K562 (cell line): Measurements from ENCODE around the gene ZBTB9. TPM values are rescaled to one million over a fixed set of nuclear protein-coding genes. Genes with fewer than 3 reads are reported as not detected.

Experiments
- CHAMP1 ChIP-seq: fragments of 450-650 bp; IDR thresholded peaks from 2 replicates; pipeline ENCODE4 v1.6.1; 2016; ENCODE audit warnings: mild to moderate bottlenecking
- ESRRB ChIP-seq: fragments of 250-450 bp; sonication (Bioruptor Pico); IDR thresholded peaks from 2 replicates; pipeline ENCODE4 v1.5.0; 2020; ENCODE audit warnings: mild to moderate bottlenecking, moderate library complexity, borderline replicate concordance
- LEF1 ChIP-seq: fragments of 450-650 bp; IDR thresholded peaks from 2 replicates; pipeline ENCODE4 v1.6.1; 2016; ENCODE audit warnings: mild to moderate bottlenecking
- MTA3 ChIP-seq: fragments of 450-650 bp; formaldehyde crosslinking; IDR thresholded peaks from 2 replicates; pipeline ENCODE4 v1.6.1; 2017; ENCODE audit warnings: mild to moderate bottlenecking, borderline replicate concordance
- OTX1 ChIP-seq: fragments of 450-650 bp; formaldehyde crosslinking; IDR thresholded peaks from 2 replicates; pipeline ENCODE4 v1.4.0; 2022; ENCODE audit warnings: mild to moderate bottlenecking
- PKNOX1 ChIP-seq: fragments of 450-650 bp; IDR thresholded peaks from 2 replicates; pipeline ENCODE4 v1.6.1; 2016
- PRMT5 ChIP-seq: sonication (generic); formaldehyde crosslinking; IDR thresholded peaks from 2 replicates; pipeline ENCODE4 v1.5.0; 2020; ENCODE audit warnings: missing genetic modification reagents
- RB1 ChIP-seq: fragments of 450-650 bp; IDR thresholded peaks from 2 replicates; pipeline ENCODE4 v1.6.1; 2017; ENCODE audit warnings: low read depth, mild to moderate bottlenecking
- RNF219 ChIP-seq: fragments of 250-450 bp; sonication (Bioruptor Pico); IDR thresholded peaks from 2 replicates; pipeline ENCODE4 v1.5.0; 2022; ENCODE audit warnings: mild to moderate bottlenecking
- SMAD2 ChIP-seq: fragments of 150-350 bp; IDR thresholded peaks from 2 replicates; pipeline ENCODE4 v1.6.1; 2014; ENCODE audit warnings: low read depth, mild to moderate bottlenecking, low read length
- STAT5B ChIP-seq: fragments of 250-450 bp; sonication (Bioruptor Pico); IDR thresholded peaks from 2 replicates; pipeline ENCODE4 v1.8.0; 2021; ENCODE audit warnings: mild to moderate bottlenecking, inconsistent platforms
- TAF15 ChIP-seq: fragments of 200-400 bp; formaldehyde crosslinking; IDR thresholded peaks from 2 replicates; pipeline ENCODE4 v1.6.1; 2017; ENCODE audit warnings: mild to moderate bottlenecking, low read depth, low read length, moderate library complexity
- TAF9B ChIP-seq: fragments of 450-650 bp; IDR thresholded peaks from 2 replicates; pipeline ENCODE4 v1.6.1; 2018; ENCODE audit warnings: mild to moderate bottlenecking; ENCODE audit not compliant: partially characterized antibody
- ZNF133 ChIP-seq: fragments of 250-450 bp; sonication (Bioruptor Pico); IDR thresholded peaks from 2 replicates; pipeline ENCODE4 v1.4.0; 2020; ENCODE audit warnings: mild to moderate bottlenecking
- ZNF347 ChIP-seq: fragments of 450-650 bp; formaldehyde crosslinking; IDR thresholded peaks from 2 replicates; pipeline ENCODE4 v1.4.0; 2020; ENCODE audit warnings: low read depth, mild to moderate bottlenecking, moderate library complexity
- ZNF561 ChIP-seq: fragments of 450-650 bp; formaldehyde crosslinking; conservative IDR thresholded peaks from 2 replicates; pipeline ENCODE4 v1.4.0; 2020; ENCODE audit warnings: mild to moderate bottlenecking, moderate library complexity
- polyA plus RNA-seq, 8 experiments: library from polyadenylated mRNA; depleted of rRNA in 4 of 8; stranded (reverse) in 5 of 8; unstranded in 3 of 8; fragments of >200 nt; fragmentation: Nextera tagmentation in 2 of 8; fragmentation: Illumina TruSeq in 1 of 8; extraction: Ambion mirVana in 2 of 8; extraction: Trizol in 1 of 8; gene quantifications; 2 replicates each; pipeline versions ENCODE4 v1.2.1 to v1.2.3, GENCODE V29; 2011 to 2014; ENCODE audit warnings: inconsistent platforms in 1 of 8, missing spikeins in 1 of 8
- total RNA-seq, 7 experiments: library from RNA; depleted of rRNA in 6 of 7; stranded (reverse); fragments of >200 nt in 6 of 7; fragmentation: Illumina TruSeq in 2 of 7; extraction: Trizol in 2 of 7; gene quantifications; 2 replicates each; pipeline versions ENCODE4 v1.2.1 to v1.2.3, GENCODE V29; 2011 to 2021; ENCODE audit warnings: low replicate concordance in 1 of 7
- TF ChIP-seq, protein P1 (sequence below): fragments of 250-450 bp; sonication (Bioruptor Pico); IDR thresholded peaks from 2 replicates; pipeline ENCODE4 v1.4.0; 2020; ENCODE audit warnings: mild to moderate bottlenecking, moderate library complexity

Gene ZBTB9
- total and polyA plus RNA-seq, 9 of the 15 experiments (the other 6 are each of a cell fraction or from before 2014, with no cell fraction given) = 1.9 to 19.5 (median 10.4) TPM

DNA sequence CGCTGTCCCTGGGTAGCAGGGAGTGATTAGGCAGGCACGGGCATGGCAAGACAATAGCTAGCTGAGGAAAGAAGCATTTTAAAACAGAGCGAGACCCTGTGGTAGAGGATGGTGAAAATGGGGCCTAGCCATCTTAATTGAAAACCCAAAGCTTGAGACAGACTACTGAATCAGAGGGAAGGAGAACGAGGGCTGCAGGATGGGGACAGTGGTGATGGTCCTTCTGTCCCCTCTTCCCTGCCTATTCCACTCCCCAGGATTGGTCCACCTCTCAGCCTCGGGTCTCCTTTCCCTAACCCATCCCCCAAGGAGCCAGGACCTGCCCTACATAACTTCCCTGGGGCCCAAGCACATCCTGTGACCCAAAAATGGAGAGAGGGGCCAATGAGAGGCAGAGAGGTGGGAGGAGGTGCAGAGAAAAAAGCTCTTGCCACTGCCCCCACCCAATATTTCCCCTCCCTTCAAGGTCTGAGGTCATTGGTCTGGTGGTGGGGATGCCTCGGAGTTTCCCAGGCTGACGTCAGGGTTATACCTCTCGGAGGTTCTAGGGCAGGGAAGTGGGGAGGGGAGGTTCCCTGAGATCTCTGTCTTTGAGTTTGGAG is 35.6 kb upstream of the ZBTB9 start (continued):
- TF ChIP-seq RNF219 (CRISPR knock-in tag) = no peak
- TF ChIP-seq MTA3 = no peak
- TF ChIP-seq, protein P1, sequence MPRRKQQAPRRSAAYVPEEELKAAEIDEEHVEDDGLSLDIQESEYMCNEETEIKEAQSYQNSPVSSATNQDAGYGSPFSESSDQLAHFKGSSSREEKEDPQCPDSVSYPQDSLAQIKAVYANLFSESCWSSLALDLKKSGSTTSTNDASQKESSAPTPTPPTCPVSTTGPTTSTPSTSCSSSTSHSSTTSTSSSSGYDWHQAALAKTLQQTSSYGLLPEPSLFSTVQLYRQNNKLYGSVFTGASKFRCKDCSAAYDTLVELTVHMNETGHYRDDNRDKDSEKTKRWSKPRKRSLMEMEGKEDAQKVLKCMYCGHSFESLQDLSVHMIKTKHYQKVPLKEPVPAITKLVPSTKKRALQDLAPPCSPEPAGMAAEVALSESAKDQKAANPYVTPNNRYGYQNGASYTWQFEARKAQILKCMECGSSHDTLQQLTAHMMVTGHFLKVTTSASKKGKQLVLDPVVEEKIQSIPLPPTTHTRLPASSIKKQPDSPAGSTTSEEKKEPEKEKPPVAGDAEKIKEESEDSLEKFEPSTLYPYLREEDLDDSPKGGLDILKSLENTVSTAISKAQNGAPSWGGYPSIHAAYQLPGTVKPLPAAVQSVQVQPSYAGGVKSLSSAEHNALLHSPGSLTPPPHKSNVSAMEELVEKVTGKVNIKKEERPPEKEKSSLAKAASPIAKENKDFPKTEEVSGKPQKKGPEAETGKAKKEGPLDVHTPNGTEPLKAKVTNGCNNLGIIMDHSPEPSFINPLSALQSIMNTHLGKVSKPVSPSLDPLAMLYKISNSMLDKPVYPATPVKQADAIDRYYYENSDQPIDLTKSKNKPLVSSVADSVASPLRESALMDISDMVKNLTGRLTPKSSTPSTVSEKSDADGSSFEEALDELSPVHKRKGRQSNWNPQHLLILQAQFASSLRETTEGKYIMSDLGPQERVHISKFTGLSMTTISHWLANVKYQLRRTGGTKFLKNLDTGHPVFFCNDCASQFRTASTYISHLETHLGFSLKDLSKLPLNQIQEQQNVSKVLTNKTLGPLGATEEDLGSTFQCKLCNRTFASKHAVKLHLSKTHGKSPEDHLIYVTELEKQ = no peak
- TF ChIP-seq STAT5B (CRISPR knock-in tag) = no peak
- no peak for TF ChIP-seq PKNOX1
- no peak for TF ChIP-seq TAF9B
- 0 out of 2 replicates have a peak, but pooled peaks have one; percentile 80 for TF ChIP-seq ZNF347 (CRISPR knock-in tag)
- no peak for TF ChIP-seq RB1
- no peak for TF ChIP-seq SMAD2
- TF ChIP-seq ZNF561 (CRISPR knock-in tag) = peak; percentile 76; the same call in 1 of the 2 replicates
- no peak for TF ChIP-seq TAF15
- TF ChIP-seq LEF1 = 0 out of 2 replicates have a peak, but pooled peaks have one; percentile 11
- TF ChIP-seq OTX1 (CRISPR knock-in tag) = 0 out of 2 replicates have a peak, but pooled peaks have one; percentile 86
- no peak for TF ChIP-seq ESRRB (CRISPR knock-in tag)
- no peak for TF ChIP-seq CHAMP1
- no peak for TF ChIP-seq ZNF133 (CRISPR knock-in tag)
- TF ChIP-seq PRMT5 (CRISPR knock-in tag) = no peak
